ENCODE data around the gene RAPGEF1. TPM values are rescaled to one million over a fixed set of nuclear protein-coding genes. Genes with fewer than 3 reads are reported as not detected.

Gene RAPGEF1
- total RNA-seq, 1 donor from 2014 or later = 76.8 TPM

GRCh38 chr9:131735238-131736128 is 4.4 kb downstream of the RAPGEF1 start:
- TF ChIP-seq, protein P1, sequence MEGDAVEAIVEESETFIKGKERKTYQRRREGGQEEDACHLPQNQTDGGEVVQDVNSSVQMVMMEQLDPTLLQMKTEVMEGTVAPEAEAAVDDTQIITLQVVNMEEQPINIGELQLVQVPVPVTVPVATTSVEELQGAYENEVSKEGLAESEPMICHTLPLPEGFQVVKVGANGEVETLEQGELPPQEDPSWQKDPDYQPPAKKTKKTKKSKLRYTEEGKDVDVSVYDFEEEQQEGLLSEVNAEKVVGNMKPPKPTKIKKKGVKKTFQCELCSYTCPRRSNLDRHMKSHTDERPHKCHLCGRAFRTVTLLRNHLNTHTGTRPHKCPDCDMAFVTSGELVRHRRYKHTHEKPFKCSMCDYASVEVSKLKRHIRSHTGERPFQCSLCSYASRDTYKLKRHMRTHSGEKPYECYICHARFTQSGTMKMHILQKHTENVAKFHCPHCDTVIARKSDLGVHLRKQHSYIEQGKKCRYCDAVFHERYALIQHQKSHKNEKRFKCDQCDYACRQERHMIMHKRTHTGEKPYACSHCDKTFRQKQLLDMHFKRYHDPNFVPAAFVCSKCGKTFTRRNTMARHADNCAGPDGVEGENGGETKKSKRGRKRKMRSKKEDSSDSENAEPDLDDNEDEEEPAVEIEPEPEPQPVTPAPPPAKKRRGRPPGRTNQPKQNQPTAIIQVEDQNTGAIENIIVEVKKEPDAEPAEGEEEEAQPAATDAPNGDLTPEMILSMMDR (IDR thresholded peaks at IDR 0.05; ENCODE audit: insufficient read depth, low read depth, low read length) = no peak
- no peak for TF ChIP-seq EZH2 (IDR thresholded peaks at IDR 0.05; ENCODE audit: insufficient read depth, low read length)
- no peak overlapping the region for H3K9ac ChIP-seq (ENCODE audit: low read length)
- H3K9me3 ChIP-seq (ENCODE audit: insufficient read depth, low read depth, low read length) = no peaks in the 10 kb centered on the region
- Mint-ChIP-seq H3K4me3 (ENCODE audit: unreplicated experiment) (peak overlapping the region; percentile 70), H3K9me3 (ENCODE audit: unreplicated experiment) (no peaks in the 10 kb centered on the region), H3K27ac (ENCODE audit: unreplicated experiment) (peak overlapping the region; percentile 97), H3K36me3 (ENCODE audit: low read depth, unreplicated experiment) (peaks cover 16% of the 10 kb centered on the region), H3K4me1 (ENCODE audit: low read depth, unreplicated experiment) (peaks cover 73% of the 10 kb centered on the region), H3K27me3 (ENCODE audit: low read depth, unreplicated experiment) (no peaks in the 10 kb centered on the region)
- H3K27ac ChIP-seq (ENCODE audit: low read depth, low read length) = no peak overlapping the region
- H3K79me2 ChIP-seq (ENCODE audit: insufficient read depth, low read length) = peaks cover 68% of the 10 kb centered on the region
- H3K27me3 ChIP-seq (ENCODE audit: insufficient read depth, low read length) = no peaks in the 10 kb centered on the region
- no peaks in the 10 kb centered on the region for H3K36me3 ChIP-seq (ENCODE audit: insufficient read depth, low read length)
- no peak overlapping the region for H2AFZ ChIP-seq (ENCODE audit: low read depth, low read length)
- no peak for FAIRE-seq
- peaks cover 54% of the 10 kb centered on the region for H3K4me1 ChIP-seq (ENCODE audit: insufficient read depth, low read length)
- DNase-seq (ENCODE audit: low read depth) = no peak
- no peak overlapping the region for H3K4me3 ChIP-seq (ENCODE audit: insufficient read depth, low read depth, low read length)
- H4K20me1 ChIP-seq (ENCODE audit: insufficient read depth, low read length) = peaks cover 72% of the 10 kb centered on the region
- H3K4me2 ChIP-seq (ENCODE audit: low read length) = no peak overlapping the region

DNA sequence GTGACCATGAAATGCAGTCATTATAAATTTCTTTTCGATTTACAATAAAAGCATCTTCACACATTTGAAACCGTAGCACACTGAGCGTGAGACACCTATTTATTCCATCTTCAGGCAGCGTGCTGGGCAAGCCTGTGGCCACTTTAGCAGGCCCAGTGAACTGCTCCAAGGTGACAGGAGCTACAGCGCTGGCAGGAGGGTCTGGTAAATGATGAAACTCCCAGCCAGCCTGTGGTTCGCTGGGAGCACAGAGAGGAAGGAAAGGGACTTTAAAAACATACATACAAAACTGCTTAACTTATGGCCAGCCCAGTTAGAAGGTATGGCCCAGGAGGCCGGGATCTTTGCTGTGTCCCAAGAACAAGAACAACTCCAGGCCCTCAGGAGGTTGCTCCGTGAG is 5.1 kb downstream of the RAPGEF1 start:
- Mint-ChIP-seq H3K4me3 (ENCODE audit: unreplicated experiment) (peak overlapping the region; percentile 70), H3K36me3 (ENCODE audit: low read depth, unreplicated experiment) (peaks cover 16% of the 10 kb centered on the region), H3K27ac (ENCODE audit: unreplicated experiment) (peak overlapping the region; percentile 97), H3K9me3 (ENCODE audit: unreplicated experiment) (no peaks in the 10 kb centered on the region), H3K4me1 (ENCODE audit: low read depth, unreplicated experiment) (peaks cover 73% of the 10 kb centered on the region), H3K27me3 (ENCODE audit: low read depth, unreplicated experiment) (no peaks in the 10 kb centered on the region)
- Histone ChIP-seq H2AFZ (ENCODE audit: low read depth, low read length) (no peak overlapping the region), H3K27me3 (ENCODE audit: insufficient read depth, low read length) (no peaks in the 10 kb centered on the region), H3K27ac (ENCODE audit: low read depth, low read length) (no peak overlapping the region), H3K9ac (ENCODE audit: low read length) (no peak overlapping the region), H3K79me2 (ENCODE audit: insufficient read depth, low read length) (peaks cover 72% of the 10 kb centered on the region), H3K9me3 (ENCODE audit: insufficient read depth, low read depth, low read length) (no peaks in the 10 kb centered on the region), H3K4me2 (ENCODE audit: low read length) (peak overlapping the region; percentile 75), H3K36me3 (ENCODE audit: insufficient read depth, low read length) (no peaks in the 10 kb centered on the region), H3K4me1 (ENCODE audit: insufficient read depth, low read length) (peaks cover 54% of the 10 kb centered on the region), H3K4me3 (ENCODE audit: insufficient read depth, low read depth, low read length) (no peak overlapping the region), H4K20me1 (ENCODE audit: insufficient read depth, low read length) (peaks cover 72% of the 10 kb centered on the region)
- TF ChIP-seq, protein P1 (IDR thresholded peaks at IDR 0.05; ENCODE audit: insufficient read depth, low read depth, low read length) = no peak
- TF ChIP-seq EZH2 (IDR thresholded peaks at IDR 0.05; ENCODE audit: insufficient read depth, low read length) = no peak
- no peak for DNase-seq (ENCODE audit: low read depth)
- FAIRE-seq = no peak

DNA sequence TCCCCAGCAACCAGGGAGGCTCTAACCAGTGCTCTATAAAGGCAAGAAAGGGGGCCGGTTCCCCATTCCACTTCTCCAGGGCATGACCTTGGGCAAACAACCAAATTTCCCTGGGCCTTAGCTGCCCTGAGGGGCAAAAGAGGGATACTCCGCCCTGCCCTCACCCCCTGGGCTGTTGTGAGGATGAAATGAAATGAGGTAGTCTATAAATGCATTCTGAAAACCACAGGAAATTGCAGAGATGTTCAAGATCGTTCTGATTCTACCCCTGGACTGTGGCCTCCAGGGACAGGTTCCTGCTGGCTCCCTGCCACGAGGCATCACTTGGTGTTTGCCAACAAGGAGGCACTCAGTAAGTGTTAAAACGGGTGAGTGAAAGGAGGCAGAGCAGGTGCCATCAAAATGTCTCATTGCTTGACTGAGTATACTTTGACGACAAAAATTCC is 5.7 kb downstream of the RAPGEF1 start:
- no peak for DNase-seq (ENCODE audit: low read depth)
- Histone ChIP-seq H4K20me1 (ENCODE audit: insufficient read depth, low read length) (peaks cover 72% of the 10 kb centered on the region), H3K9me3 (ENCODE audit: insufficient read depth, low read depth, low read length) (no peaks in the 10 kb centered on the region), H3K27me3 (ENCODE audit: insufficient read depth, low read length) (no peaks in the 10 kb centered on the region), H3K79me2 (ENCODE audit: insufficient read depth, low read length) (peaks cover 76% of the 10 kb centered on the region), H3K9ac (ENCODE audit: low read length) (peak overlapping the region; percentile 56), H2AFZ (ENCODE audit: low read depth, low read length) (no peak overlapping the region), H3K36me3 (ENCODE audit: insufficient read depth, low read length) (no peaks in the 10 kb centered on the region), H3K4me1 (ENCODE audit: insufficient read depth, low read length) (peaks cover 54% of the 10 kb centered on the region), H3K4me3 (ENCODE audit: insufficient read depth, low read depth, low read length) (peak overlapping the region; percentile 15), H3K27ac (ENCODE audit: low read depth, low read length) (peak overlapping the region; percentile 84), H3K4me2 (ENCODE audit: low read length) (peak overlapping the region; percentile 75)
- H3K4me1 Mint-ChIP-seq (ENCODE audit: low read depth, unreplicated experiment) = peaks cover 77% of the 10 kb centered on the region
- FAIRE-seq = no peak
- H3K27ac Mint-ChIP-seq (ENCODE audit: unreplicated experiment) = peak overlapping the region; percentile 97
- no peaks in the 10 kb centered on the region for H3K27me3 Mint-ChIP-seq (ENCODE audit: low read depth, unreplicated experiment)
- H3K4me3 Mint-ChIP-seq (ENCODE audit: unreplicated experiment) = peak overlapping the region; percentile 50
- TF ChIP-seq, protein P1 (IDR thresholded peaks at IDR 0.05; ENCODE audit: insufficient read depth, low read depth, low read length) = no peak
- no peak for TF ChIP-seq EZH2 (IDR thresholded peaks at IDR 0.05; ENCODE audit: insufficient read depth, low read length)
- no peaks in the 10 kb centered on the region for H3K9me3 Mint-ChIP-seq (ENCODE audit: unreplicated experiment)
- peaks cover 16% of the 10 kb centered on the region for H3K36me3 Mint-ChIP-seq (ENCODE audit: low read depth, unreplicated experiment)

All from astrocyte (in vitro differentiated cells and primary cell).